Activated naive CD8-positive, alpha-beta T cell treated with anti-CD3 and anti-CD28 coated beads for 36 hours (primary cell): ENCODE measurements around the gene AMPD2. TPM values are rescaled to one million over a fixed set of nuclear protein-coding genes. Genes with fewer than 3 reads are reported as not detected.

Experiments used
- DNase-seq: peaks from one replicate; pipeline ENCODE4 v3.0.0; 2021
- H3K27ac Mint-ChIP-seq: one replicate; pipeline ENCODE4 v1.8.0; 2022; ENCODE audit warnings: mild to moderate bottlenecking, moderate library complexity, mixed read lengths
- H3K27me3 Mint-ChIP-seq: one replicate; pipeline ENCODE4 v1.8.0; 2022; ENCODE audit warnings: mild to moderate bottlenecking, mixed read lengths
- H3K36me3 Mint-ChIP-seq: one replicate; pipeline ENCODE4 v1.8.0; 2021; ENCODE audit warnings: mild to moderate bottlenecking, mixed read lengths
- H3K4me1 Mint-ChIP-seq: one replicate; pipeline ENCODE4 v1.8.0; 2021; ENCODE audit warnings: mixed read lengths
- H3K4me3 Mint-ChIP-seq: one replicate; pipeline ENCODE4 v1.8.0; 2022; ENCODE audit warnings: mild to moderate bottlenecking, moderate library complexity, mixed read lengths
- H3K9me3 Mint-ChIP-seq: one replicate; pipeline ENCODE4 v1.8.0; 2022; ENCODE audit warnings: mixed read lengths
- total RNA-seq, 2 experiments: library from RNA; stranded (reverse); gene quantifications; one replicate each; pipeline ENCODE4 v1.2.3, GENCODE V29; 2021

Gene AMPD2
- total RNA-seq, 2 experiments from 2014 or later, result 89.5 to 91.4 TPM

DNA sequence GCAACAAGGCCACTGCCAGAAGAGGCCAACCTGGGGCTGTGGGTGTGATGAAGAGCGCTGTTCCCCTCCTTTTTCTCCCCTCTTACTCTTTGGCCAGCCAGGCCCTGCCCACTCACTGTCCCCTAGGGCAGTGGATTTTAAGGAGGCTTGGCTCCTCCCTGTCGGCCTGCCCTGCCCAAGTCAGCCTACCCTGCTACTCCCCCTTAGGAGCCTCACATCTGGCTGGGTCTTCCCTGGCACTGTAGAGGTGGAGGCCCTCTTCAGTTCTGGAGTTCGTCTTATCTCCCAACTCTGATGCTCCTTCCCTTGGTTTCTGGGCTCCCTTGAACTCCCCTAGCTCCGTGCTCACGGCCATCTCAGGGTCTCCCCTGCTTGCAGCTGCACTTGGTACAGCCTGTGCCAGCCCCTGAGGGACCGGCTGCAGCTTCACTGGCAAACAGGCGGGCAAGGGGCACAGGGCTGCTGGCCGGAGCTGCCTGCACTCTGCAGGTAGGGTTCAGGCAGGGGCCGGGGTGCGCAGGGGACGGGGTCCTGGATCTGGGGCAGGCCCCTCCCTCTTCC lies 4.0 kb downstream of the AMPD2 start:
- Mint-ChIP-seq H3K4me3 (peak overlapping the region; percentile 59), H3K27ac (peak overlapping the region; percentile 25), H3K36me3 (peaks cover 14% of the 10 kb centered on the region), H3K9me3 (no peaks in the 10 kb centered on the region), H3K27me3 (no peaks in the 10 kb centered on the region), H3K4me1 (peaks cover 31% of the 10 kb centered on the region)
- no peak for DNase-seq

DNA sequence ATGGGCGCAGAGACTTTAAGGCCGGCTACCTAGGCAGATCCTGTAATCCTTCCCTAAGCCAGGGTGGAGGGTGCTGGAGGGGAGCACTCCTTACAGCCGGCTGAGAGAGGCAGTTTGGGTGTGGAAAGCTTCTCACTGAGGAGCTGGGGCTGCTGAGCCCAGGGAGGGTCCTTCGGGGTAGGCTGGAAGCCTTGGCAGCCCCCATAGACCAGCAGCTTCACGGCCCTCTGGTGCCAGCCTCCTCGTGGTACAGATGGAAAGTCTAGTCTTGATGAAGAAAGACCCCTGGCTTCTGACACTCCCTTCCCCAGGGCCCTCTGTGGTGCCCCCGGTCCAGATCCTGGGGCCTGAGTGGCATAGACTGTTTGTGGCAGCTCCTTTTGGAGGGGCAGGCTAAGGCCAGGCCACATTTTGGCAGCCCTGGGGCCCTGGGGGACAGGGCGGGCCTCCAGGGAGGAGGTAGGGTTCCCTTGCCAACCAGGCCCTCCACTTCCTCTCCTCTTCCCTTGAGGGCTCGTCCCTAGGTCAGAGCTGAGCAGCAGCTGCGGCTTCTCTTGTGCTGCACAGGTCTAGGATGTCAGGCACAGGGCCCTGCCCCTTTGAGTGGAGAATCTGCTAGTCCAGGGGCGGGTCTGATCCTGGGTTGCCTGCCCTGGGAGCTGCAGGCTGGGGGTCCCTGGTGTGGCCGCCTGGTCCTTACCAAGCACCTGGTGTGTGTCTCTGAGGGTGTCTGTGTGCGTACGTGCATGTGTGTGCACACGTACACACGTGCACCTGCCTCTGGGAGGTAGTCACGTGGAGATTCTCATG lies 4.8 kb downstream of the AMPD2 start:
- Mint-ChIP-seq H3K27me3 (no peaks in the 10 kb centered on the region), H3K36me3 (peaks cover 16% of the 10 kb centered on the region), H3K27ac (peak overlapping the region; percentile 67), H3K9me3 (no peaks in the 10 kb centered on the region), H3K4me3 (peak overlapping the region; percentile 29), H3K4me1 (peaks cover 27% of the 10 kb centered on the region)
- DNase-seq, result no peak

DNA sequence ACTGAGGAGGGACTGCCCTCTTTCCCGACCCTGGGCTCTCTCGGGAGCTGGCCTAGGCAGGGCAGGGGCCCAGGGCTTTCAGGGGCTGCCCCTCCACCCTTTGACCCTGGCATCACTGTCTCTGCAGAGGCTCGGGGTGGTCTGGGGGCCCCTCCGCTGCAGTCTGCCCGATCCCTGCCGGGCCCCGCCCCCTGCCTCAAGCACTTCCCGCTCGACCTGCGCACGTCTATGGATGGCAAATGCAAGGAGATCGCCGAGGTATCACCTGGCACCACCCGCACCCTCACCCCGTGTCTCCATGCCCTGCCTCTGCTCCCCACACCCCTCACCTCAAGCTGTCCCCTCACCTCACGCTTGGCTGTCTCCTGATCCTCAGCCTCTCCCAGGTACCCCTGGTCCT lies 5.5 kb downstream of the AMPD2 start:
- peaks cover 27% of the 10 kb centered on the region for H3K4me1 Mint-ChIP-seq
- no peaks in the 10 kb centered on the region for H3K27me3 Mint-ChIP-seq
- H3K27ac Mint-ChIP-seq, result no peak overlapping the region
- H3K9me3 Mint-ChIP-seq, result no peaks in the 10 kb centered on the region
- peaks cover 16% of the 10 kb centered on the region for H3K36me3 Mint-ChIP-seq
- H3K4me3 Mint-ChIP-seq, result no peak overlapping the region
- DNase-seq, result no peak

DNA sequence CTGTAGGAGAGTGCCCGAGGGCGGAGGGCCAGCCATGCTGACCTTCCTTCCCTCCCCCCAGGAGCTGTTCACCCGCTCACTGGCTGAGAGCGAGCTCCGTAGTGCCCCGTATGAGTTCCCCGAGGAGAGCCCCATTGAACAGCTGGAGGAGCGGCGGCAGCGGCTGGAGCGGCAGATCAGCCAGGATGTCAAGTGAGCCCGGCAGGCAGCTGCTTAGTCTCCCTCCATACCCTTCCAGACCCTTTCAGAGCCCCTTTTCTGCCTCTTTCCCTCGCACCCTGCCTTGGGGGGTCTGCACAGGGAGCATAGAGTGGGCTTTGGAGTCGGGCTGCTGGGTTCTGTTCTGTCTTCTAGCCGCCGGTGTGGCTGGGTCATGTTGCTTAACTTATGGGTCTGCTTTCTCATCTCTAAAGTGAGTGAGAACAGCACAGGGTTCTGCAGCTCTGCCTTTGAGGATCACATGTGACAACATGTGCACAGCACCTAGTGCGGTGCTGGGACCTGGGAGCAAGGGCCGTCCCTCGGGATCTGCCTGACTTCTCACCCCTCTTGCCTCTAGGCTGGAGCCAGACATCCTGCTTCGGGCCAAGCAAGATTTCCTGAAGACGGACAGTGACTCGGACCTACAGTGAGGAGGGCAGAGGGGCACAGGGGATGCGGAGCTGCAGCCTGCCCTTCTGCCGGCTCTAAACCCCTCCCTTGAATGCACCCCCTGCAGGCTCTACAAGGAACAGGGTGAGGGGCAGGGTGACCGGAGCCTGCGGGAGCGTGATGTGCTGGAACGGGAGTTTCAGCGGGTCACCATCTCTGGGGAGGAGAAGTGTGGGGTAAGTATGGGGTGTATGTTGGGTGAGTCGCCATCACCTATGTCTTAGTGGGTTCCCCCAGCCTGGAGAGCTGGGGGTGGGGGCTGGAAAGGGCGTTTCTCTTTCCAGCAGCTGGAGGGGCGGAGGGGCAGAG lies 6.2 kb downstream of the AMPD2 start:
- Mint-ChIP-seq H3K27ac (no peak overlapping the region), H3K9me3 (no peaks in the 10 kb centered on the region), H3K36me3 (peaks cover 16% of the 10 kb centered on the region), H3K4me1 (peaks cover 27% of the 10 kb centered on the region), H3K27me3 (no peaks in the 10 kb centered on the region), H3K4me3 (no peak overlapping the region)
- DNase-seq, result no peak

DNA sequence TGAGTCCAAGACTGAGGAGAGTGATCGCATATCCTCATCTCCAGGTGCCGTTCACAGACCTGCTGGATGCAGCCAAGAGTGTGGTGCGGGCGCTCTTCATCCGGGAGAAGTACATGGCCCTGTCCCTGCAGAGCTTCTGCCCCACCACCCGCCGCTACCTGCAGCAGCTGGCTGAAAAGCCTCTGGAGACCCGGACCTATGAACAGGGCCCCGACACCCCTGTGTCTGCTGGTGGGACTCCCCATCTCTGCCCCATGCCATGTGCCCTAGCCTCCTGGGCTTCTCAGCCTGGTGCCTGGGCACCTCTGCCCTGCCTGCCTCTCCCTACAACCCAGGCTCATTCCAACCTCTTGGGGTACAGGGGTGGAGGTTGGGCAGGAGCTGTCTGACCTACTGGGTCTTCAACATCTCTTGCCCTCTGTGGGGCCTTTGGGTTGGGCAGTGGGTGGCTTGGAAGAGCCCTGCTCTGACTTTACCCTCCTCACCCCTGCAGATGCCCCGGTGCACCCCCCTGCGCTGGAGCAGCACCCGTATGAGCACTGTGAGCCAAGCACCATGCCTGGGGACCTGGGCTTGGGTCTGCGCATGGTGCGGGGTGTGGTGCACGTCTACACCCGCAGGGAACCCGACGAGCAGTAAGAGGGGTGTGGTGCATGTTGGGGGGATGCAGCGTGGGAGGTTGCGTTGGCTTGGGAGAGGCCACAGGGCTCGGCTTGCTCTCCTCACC lies 7.2 kb downstream of the AMPD2 start:
- Mint-ChIP-seq H3K36me3 (peaks cover 14% of the 10 kb centered on the region), H3K27ac (no peak overlapping the region), H3K27me3 (no peaks in the 10 kb centered on the region), H3K9me3 (no peaks in the 10 kb centered on the region), H3K4me1 (peaks cover 23% of the 10 kb centered on the region), H3K4me3 (no peak overlapping the region)
- DNase-seq, result no peak

DNA sequence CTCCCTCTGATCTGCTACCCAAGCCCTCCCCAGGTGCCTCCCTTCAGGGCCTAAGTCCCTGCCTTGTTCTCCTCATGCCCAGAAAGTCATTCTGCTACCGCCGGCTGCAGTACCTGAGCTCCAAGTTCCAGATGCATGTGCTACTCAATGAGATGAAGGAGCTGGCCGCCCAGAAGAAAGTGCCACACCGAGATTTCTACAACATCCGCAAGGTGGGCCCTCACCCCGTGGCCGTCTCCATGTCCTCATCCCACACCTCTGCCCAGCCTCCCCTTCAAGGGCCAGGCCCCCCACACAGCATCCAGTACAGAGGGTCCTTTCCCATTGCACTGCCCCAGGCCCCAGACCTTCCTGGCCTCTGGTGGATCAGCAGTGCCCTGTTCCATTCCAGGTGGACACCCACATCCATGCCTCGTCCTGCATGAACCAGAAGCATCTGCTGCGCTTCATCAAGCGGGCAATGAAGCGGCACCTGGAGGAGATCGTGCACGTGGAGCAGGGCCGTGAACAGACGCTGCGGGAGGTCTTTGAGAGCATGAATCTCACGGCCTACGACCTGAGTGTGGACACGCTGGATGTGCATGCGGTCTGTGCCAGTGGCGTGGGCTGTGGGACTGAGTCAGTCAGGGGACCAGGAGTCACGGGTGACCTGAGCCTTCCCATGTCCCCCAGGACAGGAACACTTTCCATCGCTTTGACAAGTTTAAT lies 8.2 kb downstream of the AMPD2 start:
- H3K4me1 Mint-ChIP-seq, result peaks cover 13% of the 10 kb centered on the region
- no peak for DNase-seq
- peaks cover 9% of the 10 kb centered on the region for H3K36me3 Mint-ChIP-seq
- H3K4me3 Mint-ChIP-seq, result no peak overlapping the region
- no peaks in the 10 kb centered on the region for H3K27me3 Mint-ChIP-seq
- peak overlapping the region; percentile 6 for H3K27ac Mint-ChIP-seq
- H3K9me3 Mint-ChIP-seq, result no peaks in the 10 kb centered on the region

DNA sequence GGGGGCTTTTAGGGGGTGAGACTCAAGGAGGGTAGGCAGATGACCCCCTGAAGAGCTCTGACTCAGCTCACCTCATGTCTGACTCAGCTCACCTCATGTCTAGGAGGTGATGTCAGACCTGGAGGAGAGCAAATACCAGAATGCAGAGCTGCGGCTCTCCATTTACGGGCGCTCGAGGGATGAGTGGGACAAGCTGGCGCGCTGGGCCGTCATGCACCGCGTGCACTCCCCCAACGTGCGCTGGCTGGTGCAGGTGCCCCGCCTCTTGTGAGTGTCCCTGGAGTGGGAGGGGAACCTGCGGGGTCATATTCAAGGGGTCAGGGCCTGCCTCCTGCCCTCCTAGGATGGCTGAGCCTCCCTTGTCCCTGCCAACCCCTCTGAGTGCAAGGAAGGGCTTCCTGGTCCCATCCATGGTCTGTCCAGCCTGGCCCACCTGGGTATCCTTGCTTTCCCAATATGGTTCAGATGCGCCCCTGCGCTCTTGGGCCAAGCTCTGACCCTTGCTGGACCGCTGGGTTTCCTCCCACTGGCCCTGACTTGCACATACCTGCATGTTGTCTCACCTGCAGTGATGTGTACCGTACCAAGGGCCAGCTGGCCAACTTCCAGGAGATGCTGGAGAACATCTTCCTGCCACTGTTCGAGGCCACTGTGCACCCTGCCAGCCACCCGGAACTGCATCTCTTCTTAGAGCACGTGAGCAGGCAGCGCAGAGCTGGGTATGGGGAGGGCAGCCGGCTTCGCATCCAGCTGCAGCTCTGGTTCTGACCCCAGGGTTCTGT lies 9.1 kb downstream of the AMPD2 start:
- H3K4me3 Mint-ChIP-seq, result no peak overlapping the region
- no peaks in the 10 kb centered on the region for H3K27me3 Mint-ChIP-seq
- DNase-seq, result no peak
- peaks cover 6% of the 10 kb centered on the region for H3K36me3 Mint-ChIP-seq
- no peak overlapping the region for H3K27ac Mint-ChIP-seq
- no peaks in the 10 kb centered on the region for H3K9me3 Mint-ChIP-seq
- peaks cover 4% of the 10 kb centered on the region for H3K4me1 Mint-ChIP-seq

DNA sequence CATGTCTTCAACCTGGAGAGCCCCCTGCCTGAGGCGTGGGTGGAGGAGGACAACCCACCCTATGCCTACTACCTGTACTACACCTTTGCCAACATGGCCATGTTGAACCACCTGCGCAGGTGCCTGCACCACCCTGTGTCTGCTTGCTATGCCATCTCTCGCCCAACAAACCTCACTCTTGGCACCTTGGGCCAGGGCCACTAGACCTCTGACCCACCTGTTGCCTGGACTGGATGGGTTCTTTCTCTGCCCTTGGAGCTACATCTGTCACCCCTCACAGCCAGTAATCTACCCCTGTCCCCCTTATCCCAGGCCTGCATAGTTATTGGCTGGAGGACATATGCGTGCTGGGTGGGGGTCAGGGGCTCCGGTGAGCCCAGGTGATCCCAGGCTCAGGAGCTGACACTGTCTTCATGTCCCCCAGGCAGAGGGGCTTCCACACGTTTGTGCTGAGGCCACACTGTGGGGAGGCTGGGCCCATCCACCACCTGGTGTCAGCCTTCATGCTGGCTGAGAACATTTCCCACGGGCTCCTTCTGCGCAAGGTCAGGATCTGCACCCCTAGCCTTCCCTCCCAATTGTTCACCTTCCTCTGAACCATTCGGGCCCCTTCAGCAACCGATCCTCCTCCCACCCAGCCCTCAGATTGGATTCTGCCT lies 9.9 kb downstream of the AMPD2 start:
- Mint-ChIP-seq H3K36me3 (peaks cover 6% of the 10 kb centered on the region), H3K27ac (no peak overlapping the region), H3K4me1 (peaks cover 3% of the 10 kb centered on the region), H3K4me3 (no peak overlapping the region), H3K9me3 (no peaks in the 10 kb centered on the region), H3K27me3 (no peaks in the 10 kb centered on the region)
- no peak for DNase-seq

DNA sequence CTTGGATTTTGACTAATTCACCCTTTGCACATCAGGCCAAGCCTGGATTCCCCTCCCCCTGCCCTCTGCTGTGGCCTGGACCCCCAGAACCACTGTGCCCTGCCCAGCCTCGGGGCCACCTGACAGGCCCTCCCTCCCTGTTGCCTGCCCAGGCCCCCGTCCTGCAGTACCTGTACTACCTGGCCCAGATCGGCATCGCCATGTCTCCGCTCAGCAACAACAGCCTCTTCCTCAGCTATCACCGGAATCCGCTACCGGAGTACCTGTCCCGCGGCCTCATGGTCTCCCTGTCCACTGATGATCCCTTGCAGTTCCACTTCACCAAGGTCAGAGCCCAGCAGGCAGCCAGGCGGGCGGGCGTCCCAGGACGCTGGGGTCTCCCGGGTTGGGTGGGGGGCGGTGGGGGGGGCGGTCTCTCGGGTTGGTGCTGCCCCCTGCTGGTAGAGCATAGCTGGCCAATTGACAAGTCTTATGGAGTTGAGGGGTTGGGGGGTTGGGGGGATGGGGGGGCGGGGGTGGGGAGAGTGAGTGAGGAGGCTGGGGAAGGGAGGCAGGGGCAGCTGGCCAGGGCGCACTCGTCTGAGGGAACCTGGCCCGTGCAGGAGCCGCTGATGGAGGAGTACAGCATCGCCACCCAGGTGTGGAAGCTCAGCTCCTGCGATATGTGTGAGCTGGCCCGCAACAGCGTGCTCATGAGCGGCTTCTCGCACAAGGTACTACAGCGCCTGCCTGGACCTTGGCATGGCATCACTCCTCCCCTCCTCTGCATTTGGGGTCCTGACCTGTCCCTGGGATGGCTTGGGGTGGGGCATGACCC lies 10.7 kb downstream of the AMPD2 start:
- peaks cover 11% of the 10 kb centered on the region for H3K4me1 Mint-ChIP-seq
- no peak for DNase-seq
- no peak overlapping the region for H3K4me3 Mint-ChIP-seq
- H3K27me3 Mint-ChIP-seq, result no peaks in the 10 kb centered on the region
- H3K36me3 Mint-ChIP-seq, result peaks cover 6% of the 10 kb centered on the region
- no peaks in the 10 kb centered on the region for H3K9me3 Mint-ChIP-seq
- H3K27ac Mint-ChIP-seq, result no peak overlapping the region

DNA sequence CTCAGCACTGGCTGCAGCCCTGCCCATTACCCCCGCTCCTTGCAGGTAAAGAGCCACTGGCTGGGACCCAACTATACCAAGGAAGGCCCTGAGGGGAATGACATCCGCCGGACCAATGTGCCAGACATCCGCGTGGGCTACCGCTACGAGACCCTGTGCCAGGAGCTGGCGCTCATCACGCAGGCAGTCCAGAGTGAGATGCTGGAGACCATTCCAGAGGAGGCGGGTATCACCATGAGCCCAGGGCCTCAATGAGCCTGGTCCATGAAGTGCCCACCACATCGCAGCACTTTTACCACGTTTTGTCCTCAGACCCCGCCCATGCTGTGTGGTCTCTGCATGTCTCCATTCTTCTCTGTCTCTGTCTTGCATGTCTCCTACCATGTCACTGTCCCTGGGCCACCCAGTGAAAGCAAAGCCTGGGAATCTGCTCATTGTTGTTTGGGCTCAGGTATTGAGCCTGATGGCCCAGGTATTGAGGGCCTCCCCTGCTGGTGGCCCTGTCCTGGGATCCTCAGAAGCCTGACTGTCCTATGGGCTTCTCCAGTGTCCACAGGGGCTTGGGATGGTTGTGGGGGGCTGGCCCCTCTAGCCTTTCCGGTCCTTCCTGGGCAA lies 11.4 kb downstream of the AMPD2 start:
- no peaks in the 10 kb centered on the region for H3K9me3 Mint-ChIP-seq
- H3K27ac Mint-ChIP-seq, result no peak overlapping the region
- H3K36me3 Mint-ChIP-seq, result peaks cover 6% of the 10 kb centered on the region
- H3K4me3 Mint-ChIP-seq, result no peak overlapping the region
- H3K4me1 Mint-ChIP-seq, result peaks cover 14% of the 10 kb centered on the region
- DNase-seq, result no peak
- no peaks in the 10 kb centered on the region for H3K27me3 Mint-ChIP-seq

DNA sequence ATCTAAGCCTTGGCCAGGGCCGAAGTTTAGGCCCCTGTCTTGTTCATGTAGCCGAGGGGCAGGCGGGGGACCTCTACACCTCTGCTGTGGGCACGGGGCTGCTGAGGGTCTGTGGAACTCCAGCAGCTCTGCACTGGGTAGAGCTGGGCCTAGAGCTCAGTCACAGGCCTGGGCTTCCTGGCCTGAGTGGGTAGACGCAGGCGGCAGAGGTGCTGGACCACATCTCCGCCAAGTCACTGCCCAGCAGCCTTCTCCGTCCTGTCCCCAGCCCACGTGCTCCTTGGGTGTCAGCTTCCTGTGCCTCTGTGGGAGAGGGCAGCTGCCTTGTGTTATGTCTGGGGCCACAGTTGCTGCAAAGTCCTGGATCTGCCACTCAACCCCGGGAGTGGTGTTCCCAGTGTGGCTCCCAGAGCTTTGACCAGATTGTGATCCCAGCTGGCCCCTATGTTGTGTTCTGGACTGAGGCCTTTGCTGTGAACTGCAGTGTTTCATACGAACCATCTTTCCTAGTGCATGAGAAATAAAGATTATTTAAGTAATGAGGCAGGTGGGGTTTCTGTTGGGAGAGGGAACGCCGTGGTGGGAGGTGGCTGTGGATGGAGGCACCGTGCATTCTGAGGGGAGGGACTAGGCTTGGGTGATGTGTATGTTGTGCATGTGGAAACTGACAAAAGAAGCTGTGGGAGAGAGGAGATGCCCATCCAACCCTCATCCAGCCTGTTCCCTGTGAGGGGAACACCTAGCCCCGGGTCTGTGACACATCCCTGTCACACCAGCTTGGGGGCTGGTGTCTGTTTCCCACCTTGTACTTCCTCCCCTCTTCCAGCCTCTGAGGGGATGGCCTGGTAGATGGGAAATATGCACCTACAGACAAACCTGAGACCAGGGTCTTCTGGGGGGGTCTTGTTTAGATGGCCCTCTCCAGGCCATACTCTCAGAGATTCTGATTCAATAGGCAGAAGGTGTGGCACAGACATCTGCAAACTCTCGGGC lies 12.2 kb downstream of the AMPD2 start:
- H3K27ac Mint-ChIP-seq, result no peak overlapping the region
- no peaks in the 10 kb centered on the region for H3K9me3 Mint-ChIP-seq
- H3K36me3 Mint-ChIP-seq, result peaks cover 6% of the 10 kb centered on the region
- peaks cover 14% of the 10 kb centered on the region for H3K4me1 Mint-ChIP-seq
- H3K4me3 Mint-ChIP-seq, result no peak overlapping the region
- no peaks in the 10 kb centered on the region for H3K27me3 Mint-ChIP-seq
- DNase-seq, result no peak
